Hematopoietic multipotent progenitor cell (in vitro differentiated cells): ENCODE data around the gene SLC22A23. TPM values are rescaled to one million over a fixed set of nuclear protein-coding genes. Genes with fewer than 3 reads are reported as not detected.

Experiments
- DNase-seq, 3 donors: peaks; one replicate each; pipeline ENCODE4 v3.0.0-alpha.2; 2011 to 2015; ENCODE audit warnings: low read depth in 2 of 3, low spot score in 2 of 3
- total RNA-seq: library from RNA; depleted of rRNA; stranded (reverse); fragments of >200 nt; gene quantifications from one replicate; pipeline ENCODE4 v1.2.3, GENCODE V29; 2012

Gene SLC22A23
- total RNA-seq, 1 donor, result 0.81 TPM

- no peak for DNase-seq
Observed at GRCh38 chr6:3308106-3308505, 148.7 kb downstream of the SLC22A23 start.

GRCh38 chr6:3307436-3307835, 149.4 kb downstream of the SLC22A23 start:
- DNase-seq, result no peak

GRCh38 chr6:3306848-3307247, 150.0 kb downstream of the SLC22A23 start:
- DNase-seq, result no peak

GRCh38 chr6:3305831-3306230, 151.0 kb downstream of the SLC22A23 start:
- DNase-seq, result no peak

- DNase-seq, result no peak
Observed at GRCh38 chr6:3305216-3305565, 151.7 kb downstream of the SLC22A23 start.

GRCh38 chr6:3304500-3305215, 152.2 kb downstream of the SLC22A23 start:
- DNase-seq, result no peak

GRCh38 chr6:3303795-3304411, 152.9 kb downstream of the SLC22A23 start:
- DNase-seq, result no peak

GRCh38 chr6:3301506-3301905, 155.3 kb downstream of the SLC22A23 start:
- no peak for DNase-seq

- DNase-seq, result no peak
Observed at GRCh38 chr6:3299221-3299620, 157.6 kb downstream of the SLC22A23 start.

- DNase-seq, result no peak
Observed at GRCh38 chr6:3297909-3298308, 158.9 kb downstream of the SLC22A23 start.

- no peak for DNase-seq
Observed at GRCh38 chr6:3297006-3297405, 159.8 kb downstream of the SLC22A23 start.

- DNase-seq, result no peak
Observed at GRCh38 chr6:3296537-3296936, 160.3 kb downstream of the SLC22A23 start.

- DNase-seq, result no peak
Observed at GRCh38 chr6:3296078-3296477, 160.8 kb downstream of the SLC22A23 start.

GRCh38 chr6:3294921-3295871, 161.7 kb downstream of the SLC22A23 start:
- DNase-seq, result no peak

- no peak for DNase-seq
Observed at GRCh38 chr6:3294396-3294795, 162.5 kb downstream of the SLC22A23 start.

GRCh38 chr6:3293271-3294155, 163.3 kb downstream of the SLC22A23 start:
- no peak for DNase-seq

- DNase-seq, result no peak
Observed at GRCh38 chr6:3292431-3293197, 164.2 kb downstream of the SLC22A23 start.

- DNase-seq, result no peak
Observed at GRCh38 chr6:3291987-3292386, 164.9 kb downstream of the SLC22A23 start.

GRCh38 chr6:3291346-3291745, 165.5 kb downstream of the SLC22A23 start:
- no peak for DNase-seq

- DNase-seq, result no peak
Observed at GRCh38 chr6:3290931-3291211, 166.0 kb downstream of the SLC22A23 start.
